ENCODE results near the gene CLHC1. TPM values are rescaled to one million over a fixed set of nuclear protein-coding genes. Genes with fewer than 3 reads are reported as not detected.

The CLHC1 gene
- total RNA-seq, 1 experiment from 2014 or later = 3.9 TPM

- no peaks in the 10 kb centered on the region for H4K20me1 ChIP-seq (ENCODE audit: low read length)
- peaks cover 54% of the 10 kb centered on the region for H3K4me1 ChIP-seq (ENCODE audit: insufficient read depth, low read length)
- no peak overlapping the region for H3K27ac ChIP-seq (ENCODE audit: low read length)
- no peak overlapping the region for H3K4me3 ChIP-seq (ENCODE audit: low read length)
- no peaks in the 10 kb centered on the region for H3F3A ChIP-seq (ENCODE audit: low read length, unreplicated experiment)
- DNase-seq = no peak
- no peaks in the 10 kb centered on the region for H3K27me3 ChIP-seq (ENCODE audit: low read length)
- no TSS peak for BruUV-seq (replicated peaks)
- no peaks in the 10 kb centered on the region for H3K79me2 ChIP-seq (ENCODE audit: low read length)
- no peak for ATAC-seq
- H3K9me3 ChIP-seq (ENCODE audit: low read length) = no peaks in the 10 kb centered on the region
- TF ChIP-seq EZH2 (IDR thresholded peaks at IDR 0.05; ENCODE audit: low read length, unreplicated experiment) (no peak), EZH2phosphoT487 (IDR thresholded peaks at IDR 0.05; ENCODE audit: borderline replicate concordance, low read length) (no peak)
- TF ChIP-seq, protein P1, sequence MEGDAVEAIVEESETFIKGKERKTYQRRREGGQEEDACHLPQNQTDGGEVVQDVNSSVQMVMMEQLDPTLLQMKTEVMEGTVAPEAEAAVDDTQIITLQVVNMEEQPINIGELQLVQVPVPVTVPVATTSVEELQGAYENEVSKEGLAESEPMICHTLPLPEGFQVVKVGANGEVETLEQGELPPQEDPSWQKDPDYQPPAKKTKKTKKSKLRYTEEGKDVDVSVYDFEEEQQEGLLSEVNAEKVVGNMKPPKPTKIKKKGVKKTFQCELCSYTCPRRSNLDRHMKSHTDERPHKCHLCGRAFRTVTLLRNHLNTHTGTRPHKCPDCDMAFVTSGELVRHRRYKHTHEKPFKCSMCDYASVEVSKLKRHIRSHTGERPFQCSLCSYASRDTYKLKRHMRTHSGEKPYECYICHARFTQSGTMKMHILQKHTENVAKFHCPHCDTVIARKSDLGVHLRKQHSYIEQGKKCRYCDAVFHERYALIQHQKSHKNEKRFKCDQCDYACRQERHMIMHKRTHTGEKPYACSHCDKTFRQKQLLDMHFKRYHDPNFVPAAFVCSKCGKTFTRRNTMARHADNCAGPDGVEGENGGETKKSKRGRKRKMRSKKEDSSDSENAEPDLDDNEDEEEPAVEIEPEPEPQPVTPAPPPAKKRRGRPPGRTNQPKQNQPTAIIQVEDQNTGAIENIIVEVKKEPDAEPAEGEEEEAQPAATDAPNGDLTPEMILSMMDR (conservative IDR thresholded peaks at IDR 0.05; ENCODE audit: low read depth, low read length) = no peak
- no peaks in the 10 kb centered on the region for H3K9me2 ChIP-seq (replicated peaks; ENCODE audit: low read length)
- CTCF ChIA-PET = no interaction called here
- POLR2A ChIA-PET (ENCODE audit: unreplicated experiment) = interaction anchor here (0.6 to 1.0 kb wide), 2 partner anchors 22 to 103 kb away, joined by 3 to 5 read pairs; partner anchors contain the start of gene RTN4
- H3K4me2 ChIP-seq (ENCODE audit: low read length) = no peak overlapping the region
- no peaks in the 10 kb centered on the region for H3K36me3 ChIP-seq (ENCODE audit: low read depth, low read length)
- intact Hi-C loops (cut with micrococcal nuclease) = no loop called here
- no peak overlapping the region for H2AFZ ChIP-seq (ENCODE audit: low read length)
- H3K9ac ChIP-seq (ENCODE audit: low read length) = no peak overlapping the region
Observed at GRCh38 chr2:55153584-55154299, 78.4 kb downstream of the CLHC1 start.

DNA sequence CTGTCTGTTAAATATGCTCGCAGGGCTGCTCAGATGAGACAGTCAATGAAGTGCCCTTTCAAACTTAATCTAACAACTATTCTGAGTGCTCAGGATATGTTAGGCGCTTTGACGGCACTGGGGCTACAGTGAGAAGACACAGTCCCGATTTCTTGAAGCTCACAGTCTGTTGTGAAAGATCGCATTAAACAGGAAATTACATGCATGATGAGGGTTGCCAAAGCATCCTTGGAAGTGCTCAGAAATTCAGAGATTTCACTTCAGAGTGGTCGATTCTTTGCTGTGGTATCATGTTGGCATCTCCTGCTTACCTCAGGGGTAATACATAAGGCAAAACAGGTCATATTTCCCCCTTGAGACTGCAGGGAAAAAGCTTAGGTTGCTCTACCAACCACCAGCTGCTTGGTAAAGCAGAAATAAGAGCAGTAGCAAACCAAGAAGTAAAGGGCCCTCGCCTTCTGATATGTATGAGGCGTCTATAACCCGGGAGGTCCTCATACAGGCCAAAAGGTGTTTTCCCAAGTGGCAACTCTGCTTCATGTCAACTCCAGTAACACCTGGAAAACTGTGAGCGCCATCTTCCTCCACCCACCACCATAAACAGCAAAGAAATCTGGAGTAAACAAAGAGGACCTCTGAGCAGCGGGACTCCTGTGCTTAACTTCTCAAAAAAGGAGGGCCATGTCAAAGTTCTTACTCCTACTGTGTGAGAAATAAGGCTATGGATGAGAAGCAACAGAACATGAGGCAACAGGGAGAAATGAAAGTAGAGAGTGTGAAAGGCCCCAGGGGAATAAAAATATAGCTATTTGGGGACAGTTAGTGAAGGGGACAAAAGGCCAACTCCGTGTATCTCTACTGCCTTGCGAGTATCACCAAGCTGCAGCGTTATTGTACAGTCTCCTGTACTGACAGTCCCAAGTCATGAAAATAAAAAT is 79.3 kb downstream of the CLHC1 start:
- ATAC-seq (no peak), DNase-seq (no peak)
- no TSS peak for BruUV-seq (replicated peaks)
- no peak overlapping the region for H3K27ac ChIP-seq (ENCODE audit: low read length)
- H3K4me2 ChIP-seq (ENCODE audit: low read length) = no peak overlapping the region
- H3K79me2 ChIP-seq (ENCODE audit: low read length) = no peaks in the 10 kb centered on the region
- ChIA-PET CTCF (no interaction called here), POLR2A (ENCODE audit: unreplicated experiment) (no interaction called here)
- H3K9me2 ChIP-seq (replicated peaks; ENCODE audit: low read length) = no peaks in the 10 kb centered on the region
- intact Hi-C loops (cut with micrococcal nuclease) = no loop called here
- H3K36me3 ChIP-seq (ENCODE audit: low read depth, low read length) = no peaks in the 10 kb centered on the region
- no peaks in the 10 kb centered on the region for H4K20me1 ChIP-seq (ENCODE audit: low read length)
- no peak overlapping the region for H3K9ac ChIP-seq (ENCODE audit: low read length)
- TF ChIP-seq EZH2phosphoT487 (IDR thresholded peaks at IDR 0.05; ENCODE audit: borderline replicate concordance, low read length) (no peak), EZH2 (IDR thresholded peaks at IDR 0.05; ENCODE audit: low read length, unreplicated experiment) (no peak)
- TF ChIP-seq, protein P1 (conservative IDR thresholded peaks at IDR 0.05; ENCODE audit: low read depth, low read length) = no peak
- H3F3A ChIP-seq (ENCODE audit: low read length, unreplicated experiment) = no peaks in the 10 kb centered on the region
- H3K4me3 ChIP-seq (ENCODE audit: low read length) = no peak overlapping the region
- no peaks in the 10 kb centered on the region for H3K9me3 ChIP-seq (ENCODE audit: low read length)
- H3K4me1 ChIP-seq (ENCODE audit: insufficient read depth, low read length) = peaks cover 58% of the 10 kb centered on the region
- no peak overlapping the region for H2AFZ ChIP-seq (ENCODE audit: low read length)
- H3K27me3 ChIP-seq (ENCODE audit: low read length) = no peaks in the 10 kb centered on the region

Data from PC-3 (cell line).